Ovary (tissue), 9 donors: ENCODE data around the gene UGT1A4. TPM values are rescaled to one million over a fixed set of nuclear protein-coding genes. Genes with fewer than 3 reads are reported as not detected.

ENCODE experiments used
- DNase-seq, 5 donors: peaks; one replicate each; pipeline ENCODE4 v3.0.0-alpha.2; 2019 to 2020
- H3K27ac ChIP-seq, 2 donors: fragments of 200-600 bp; one replicate each; pipeline versions ENCODE4 v1.5.1 to v1.8.0; 2019 to 2022
- H3K27me3 ChIP-seq: fragments of 200-600 bp; one replicate; pipeline ENCODE4 v1.8.0; 2022
- H3K36me3 ChIP-seq: fragments of 200-600 bp; sonication (generic); one replicate; pipeline ENCODE4 v1.5.1; 2019
- H3K4me1 ChIP-seq: one replicate; pipeline ENCODE4 v1.8.1; 2013; ENCODE audit warnings: mild to moderate bottlenecking, moderate library complexity; ENCODE audit not compliant: insufficient read depth
- H3K4me3 ChIP-seq: fragments of 200-600 bp; sonication (generic); one replicate; pipeline ENCODE4 v1.5.1; 2017
- H3K9me3 ChIP-seq, 2 donors: fragments of 200-600 bp in 1 of 2; sonication (generic) in 1 of 2; one replicate each; pipeline versions ENCODE4 v1.5.1 to v1.8.1; 2013 to 2019; ENCODE audit warnings: mild to moderate bottlenecking in 1 of 2, moderate library complexity in 1 of 2
- EP300 ChIP-seq: sonication (generic); formaldehyde crosslinking; IDR thresholded peaks from one replicate; pipeline ENCODE4 v1.6.1; 2017; ENCODE audit warnings: antibody characterized with exemption
- POLR2A ChIP-seq: fragments of 450-650 bp; IDR thresholded peaks from one replicate; pipeline ENCODE4 v1.6.1; 2017; ENCODE audit warnings: antibody characterized with exemption, mild to moderate bottlenecking, moderate library complexity
- WGBS, 3 donors: extraction: QIAGEN DNeasy Blood & Tissue Kit in 1 of 3; methylation state at CpG; one replicate each; pipeline versions ENCODE4 v1.1.5 to v1.1.7; 2013 to 2017; 5-methylcytosine and 5-hydroxymethylcytosine counted together
- intact Hi-C, 4 donors: fragments of 100-400 bp; cut with DNase I; formaldehyde crosslinking; loops; one replicate each; pipeline versions ENCODE4 v1.11.0 to v1.15.1; 2022 to 2023
- polyA plus RNA-seq, 2 donors: library from polyadenylated mRNA; stranded (reverse); fragments of 200-250 nt in 1 of 2; fragments of 350-450 nt in 1 of 2; fragmentation: Illumina TruSeq in 1 of 2; extraction: RNeasy Lipid Tissue Mini Kit (QIAGEN cat#74804) in 1 of 2; gene quantifications; one replicate each; pipeline ENCODE4 v1.2.3, GENCODE V29; 2013 to 2014
- total RNA-seq, 7 donors: library from RNA; depleted of rRNA in 2 of 7; stranded (reverse); fragments of >200 nt in 2 of 7; fragmentation: NEBNext Ultra II Directional in 3 of 7; extraction: Animal tissue kit (Norgen Biotek cat#: 25700) in 3 of 7; gene quantifications; one replicate each; pipeline versions ENCODE4 v1.1.0 to v1.2.4, GENCODE V29; 2016 to 2023
- TF ChIP-seq, protein P1 (sequence below), 3 donors: fragments of 450-650 bp in 2 of 3; fragments of 200-600 bp in 1 of 3; IDR thresholded peaks; one replicate each; pipeline versions ENCODE4 v1.5.1 to v1.8.0; 2016 to 2022; ENCODE audit warnings: antibody characterized with exemption in 3 of 3, mild to moderate bottlenecking in 1 of 3
- donor health status: DM: no; HTN: no; CAD: no; lungs with moderate emphysema.
- donor health status: DM: no; HTN: no; CAD: no.
- donor health status: Bipolar disorder and iron deficiency.
- donor health status: DM: yes; HTN: yes; CAD: no.
- donor health status: DM: no; HTN: no; CAD: no.
- donor health status: DM: yes; HTN: yes; CAD: no.

The UGT1A4 gene
- total and polyA plus RNA-seq, 9 donors: 0.11 to 0.36 TPM; not detected in 7

DNA sequence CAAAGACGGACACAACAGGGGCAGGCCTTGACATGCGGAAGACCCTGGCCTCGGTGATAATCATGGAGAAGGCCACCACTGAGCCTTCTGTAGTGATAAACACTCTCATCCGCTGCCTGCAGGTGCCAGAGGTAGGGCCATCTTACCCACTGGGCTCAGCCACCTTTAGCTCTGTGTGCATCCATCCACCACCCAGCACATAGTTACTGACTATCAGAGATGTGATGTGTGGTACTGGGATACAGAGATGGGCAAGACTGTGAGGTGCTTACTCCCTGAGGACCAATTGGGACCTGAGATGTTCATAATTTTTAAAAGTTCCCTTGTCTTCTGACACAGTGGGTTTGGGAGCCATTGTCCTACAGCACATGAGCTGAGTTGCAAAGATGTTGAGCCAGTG lies 61.2 kb downstream of the UGT1A4 start:
- TF ChIP-seq POLR2A (no peak), EP300 (no peak)
- TF ChIP-seq, protein P1, sequence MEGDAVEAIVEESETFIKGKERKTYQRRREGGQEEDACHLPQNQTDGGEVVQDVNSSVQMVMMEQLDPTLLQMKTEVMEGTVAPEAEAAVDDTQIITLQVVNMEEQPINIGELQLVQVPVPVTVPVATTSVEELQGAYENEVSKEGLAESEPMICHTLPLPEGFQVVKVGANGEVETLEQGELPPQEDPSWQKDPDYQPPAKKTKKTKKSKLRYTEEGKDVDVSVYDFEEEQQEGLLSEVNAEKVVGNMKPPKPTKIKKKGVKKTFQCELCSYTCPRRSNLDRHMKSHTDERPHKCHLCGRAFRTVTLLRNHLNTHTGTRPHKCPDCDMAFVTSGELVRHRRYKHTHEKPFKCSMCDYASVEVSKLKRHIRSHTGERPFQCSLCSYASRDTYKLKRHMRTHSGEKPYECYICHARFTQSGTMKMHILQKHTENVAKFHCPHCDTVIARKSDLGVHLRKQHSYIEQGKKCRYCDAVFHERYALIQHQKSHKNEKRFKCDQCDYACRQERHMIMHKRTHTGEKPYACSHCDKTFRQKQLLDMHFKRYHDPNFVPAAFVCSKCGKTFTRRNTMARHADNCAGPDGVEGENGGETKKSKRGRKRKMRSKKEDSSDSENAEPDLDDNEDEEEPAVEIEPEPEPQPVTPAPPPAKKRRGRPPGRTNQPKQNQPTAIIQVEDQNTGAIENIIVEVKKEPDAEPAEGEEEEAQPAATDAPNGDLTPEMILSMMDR (IDR thresholded peaks at IDR 0.05): no peak
- H3K27ac ChIP-seq: no peak overlapping the region
- no peaks in the 10 kb centered on the region for H3K4me1 ChIP-seq
- H3K27me3 ChIP-seq: no peaks in the 10 kb centered on the region
- DNase-seq: no peak
- intact Hi-C loops: no loop called here
- no peaks in the 10 kb centered on the region for H3K36me3 ChIP-seq
- no peaks in the 10 kb centered on the region for H3K9me3 ChIP-seq
- H3K4me3 ChIP-seq: no peak overlapping the region
- 84 to 92% (median 87%) methylated on average over 4 of the region's 4 CpGs for WGBS, 3 donors

DNA sequence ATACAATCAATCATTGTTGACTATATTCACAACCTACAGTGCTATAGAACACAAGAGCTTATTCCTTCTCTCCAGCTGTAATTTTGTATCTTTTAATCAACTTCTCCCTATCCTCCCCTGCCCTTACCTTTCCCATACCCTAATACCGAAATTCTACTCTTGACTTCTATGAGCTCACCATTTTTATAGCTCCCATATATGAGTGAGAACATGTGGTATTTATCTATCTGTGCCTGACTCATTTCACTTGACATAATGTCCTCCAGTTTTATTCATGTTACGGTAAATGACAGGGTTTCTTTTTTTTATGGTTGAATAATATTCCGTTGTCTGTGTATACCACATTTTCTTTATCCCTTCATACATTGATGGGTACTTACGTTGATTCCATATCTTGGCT lies 62.2 kb downstream of the UGT1A4 start:
- TF ChIP-seq, protein P1 (IDR thresholded peaks at IDR 0.05): no peak
- TF ChIP-seq EP300 (no peak), POLR2A (no peak)
- WGBS, 3 donors: 84 to 88% (median 86%) methylated on average over 4 of the region's 4 CpGs
- no peak overlapping the region for H3K27ac ChIP-seq
- intact Hi-C loops: no loop called here
- no peaks in the 10 kb centered on the region for H3K4me1 ChIP-seq
- no peaks in the 10 kb centered on the region for H3K36me3 ChIP-seq
- no peak for DNase-seq
- no peaks in the 10 kb centered on the region for H3K9me3 ChIP-seq
- no peak overlapping the region for H3K4me3 ChIP-seq
- no peaks in the 10 kb centered on the region for H3K27me3 ChIP-seq

DNA sequence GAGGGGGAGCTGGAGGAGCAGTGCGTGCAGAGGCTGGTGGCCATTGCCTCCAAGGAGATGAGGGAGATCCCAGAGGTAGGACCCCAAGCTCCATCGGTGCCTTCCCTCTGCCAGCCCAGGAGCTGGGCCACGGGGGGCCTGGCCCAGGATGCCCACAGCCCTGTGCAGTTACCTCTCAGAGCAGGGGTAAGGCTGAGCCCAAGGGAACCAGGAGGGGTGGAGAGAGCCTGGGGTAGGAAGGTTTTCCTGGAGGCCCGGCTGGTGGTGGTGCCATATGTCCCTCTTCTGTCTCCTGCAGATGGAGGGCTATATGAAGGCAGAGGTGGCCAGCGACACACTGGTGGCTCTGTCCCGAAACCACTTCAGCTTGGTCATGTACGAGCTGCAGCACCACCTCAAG lies 71.0 kb downstream of the UGT1A4 start:
- Histone ChIP-seq H3K27me3 (no peaks in the 10 kb centered on the region), H3K4me3 (no peak overlapping the region), H3K27ac (no peak overlapping the region), H3K4me1 (no peaks in the 10 kb centered on the region), H3K9me3 (no peaks in the 10 kb centered on the region), H3K36me3 (no peaks in the 10 kb centered on the region)
- DNase-seq: no peak
- intact Hi-C loops: no loop called here
- WGBS, 3 donors: 89 to 95% (median 92%) methylated on average over 7 of the region's 7 CpGs
- TF ChIP-seq EP300 (no peak), POLR2A (no peak)
- TF ChIP-seq, protein P1 (IDR thresholded peaks at IDR 0.05): no peak

DNA sequence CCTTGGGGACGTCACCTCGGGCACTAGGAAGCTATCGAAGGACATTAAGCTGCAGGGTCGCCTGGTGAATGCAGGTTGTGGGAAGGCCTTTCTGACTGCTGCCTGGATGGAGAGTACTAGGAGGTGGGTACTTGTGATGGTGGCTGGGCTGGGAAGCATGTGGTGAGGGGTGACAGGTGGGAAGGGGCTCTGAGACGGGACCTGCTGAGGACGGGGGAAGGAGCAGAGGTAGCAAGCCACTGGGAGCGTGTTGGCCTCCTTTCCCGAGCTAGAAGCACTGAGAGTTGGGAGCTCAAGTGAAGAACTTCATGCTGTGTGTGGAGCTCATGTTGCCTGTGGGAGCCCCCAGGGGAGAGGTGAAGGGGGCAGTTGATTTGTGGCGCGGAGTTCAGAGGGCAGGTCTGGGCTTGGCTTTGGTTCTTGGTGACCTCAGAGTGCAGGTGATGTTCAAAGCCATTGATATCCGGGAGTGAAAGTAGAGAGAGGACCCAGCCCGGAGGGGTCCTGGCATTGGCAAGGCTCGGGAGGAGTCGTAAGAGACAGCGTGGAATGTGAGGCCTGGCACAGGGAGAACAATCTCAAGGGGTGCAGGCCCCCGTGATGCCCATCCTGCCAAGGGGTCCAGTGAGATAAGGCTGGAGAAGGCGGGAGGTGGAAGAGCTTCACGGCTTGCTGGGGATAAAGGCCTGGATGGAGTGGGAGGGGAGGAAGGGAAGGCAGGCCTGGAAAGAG lies 72.8 kb downstream of the UGT1A4 start:
- Histone ChIP-seq H3K36me3 (no peaks in the 10 kb centered on the region), H3K9me3 (no peaks in the 10 kb centered on the region), H3K27me3 (no peaks in the 10 kb centered on the region), H3K27ac (no peak overlapping the region), H3K4me3 (no peak overlapping the region), H3K4me1 (no peaks in the 10 kb centered on the region)
- TF ChIP-seq POLR2A (no peak), EP300 (no peak)
- TF ChIP-seq, protein P1 (IDR thresholded peaks at IDR 0.05): no peak
- intact Hi-C loops: no loop called here
- WGBS, 3 donors: 70 to 77% (median 72%) methylated on average over 18 of the region's 18 CpGs
- no peak for DNase-seq
